Subcutaneous adipose tissue (tissue), 4 donors: ENCODE results near the gene TCEA2. TPM values are rescaled to one million over a fixed set of nuclear protein-coding genes. Genes with fewer than 3 reads are reported as not detected.

ENCODE experiments used
- total RNA-seq, 4 donors: library from RNA; depleted of rRNA; stranded (reverse); fragments of >200 nt; gene quantifications; one replicate each; pipeline ENCODE4 v1.1.0, GENCODE V29; 2016
- TF ChIP-seq, protein P1 (sequence below): fragments of 450-650 bp; IDR thresholded peaks from one replicate; pipeline ENCODE4 v1.5.1; 2016; ENCODE audit warnings: low read depth, mild to moderate bottlenecking, control low read depth, antibody characterized with exemption, moderate library complexity

The TCEA2 gene
- total RNA-seq, 4 donors from 2014 or later = 30.8 to 36.9 (median 33.2) TPM

GRCh38 chr20:64079273-64080012, 16.4 kb downstream of the TCEA2 start, which contains the start of gene RGS19:
TSS of gene RGS19 (minus strand) at chr20:64079518. CDS start at chr20:64076886, 2,632 bp downstream.
- TF ChIP-seq, protein P1, sequence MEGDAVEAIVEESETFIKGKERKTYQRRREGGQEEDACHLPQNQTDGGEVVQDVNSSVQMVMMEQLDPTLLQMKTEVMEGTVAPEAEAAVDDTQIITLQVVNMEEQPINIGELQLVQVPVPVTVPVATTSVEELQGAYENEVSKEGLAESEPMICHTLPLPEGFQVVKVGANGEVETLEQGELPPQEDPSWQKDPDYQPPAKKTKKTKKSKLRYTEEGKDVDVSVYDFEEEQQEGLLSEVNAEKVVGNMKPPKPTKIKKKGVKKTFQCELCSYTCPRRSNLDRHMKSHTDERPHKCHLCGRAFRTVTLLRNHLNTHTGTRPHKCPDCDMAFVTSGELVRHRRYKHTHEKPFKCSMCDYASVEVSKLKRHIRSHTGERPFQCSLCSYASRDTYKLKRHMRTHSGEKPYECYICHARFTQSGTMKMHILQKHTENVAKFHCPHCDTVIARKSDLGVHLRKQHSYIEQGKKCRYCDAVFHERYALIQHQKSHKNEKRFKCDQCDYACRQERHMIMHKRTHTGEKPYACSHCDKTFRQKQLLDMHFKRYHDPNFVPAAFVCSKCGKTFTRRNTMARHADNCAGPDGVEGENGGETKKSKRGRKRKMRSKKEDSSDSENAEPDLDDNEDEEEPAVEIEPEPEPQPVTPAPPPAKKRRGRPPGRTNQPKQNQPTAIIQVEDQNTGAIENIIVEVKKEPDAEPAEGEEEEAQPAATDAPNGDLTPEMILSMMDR = no peak

DNA sequence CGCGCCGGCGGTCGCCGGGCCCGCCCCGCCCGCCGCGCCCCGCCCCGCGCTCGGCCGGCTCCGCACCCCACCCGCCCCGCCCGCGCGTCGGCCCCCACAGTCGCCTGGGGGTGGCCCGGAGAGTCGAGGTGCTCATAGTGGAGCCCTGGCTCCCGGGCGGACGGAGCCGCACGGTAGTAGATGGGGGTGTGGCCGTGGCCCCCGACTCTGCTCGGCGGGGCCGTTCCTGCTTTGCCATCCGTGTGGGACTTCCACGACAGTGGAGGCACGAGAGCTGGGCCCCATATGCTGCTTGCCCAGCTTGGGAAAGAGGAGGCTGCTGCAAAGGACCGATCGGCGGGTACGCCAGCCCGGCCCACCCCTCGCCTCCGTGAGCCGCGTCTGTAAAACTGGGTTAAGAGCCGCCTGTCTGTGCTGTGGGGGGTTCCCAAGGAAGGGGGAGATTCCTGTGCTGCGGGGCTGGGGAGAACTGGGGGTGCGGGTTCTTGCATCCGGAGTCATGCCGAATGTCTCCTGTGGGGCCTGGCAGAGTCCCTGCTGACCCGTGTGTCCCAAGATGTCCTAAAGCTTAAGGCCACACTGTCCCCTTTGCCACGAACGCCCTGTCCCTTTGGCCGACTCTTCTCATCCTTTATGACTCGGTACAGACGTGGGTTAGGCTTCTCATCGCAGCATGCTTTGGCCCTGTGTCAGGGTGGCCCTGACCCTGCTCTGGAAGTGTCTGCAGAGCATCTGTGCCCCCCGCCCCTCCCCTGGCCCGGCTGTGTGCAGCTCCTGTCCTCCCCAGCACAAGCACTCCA, 17.2 kb downstream of the TCEA2 start, which contains the start of gene OPRL1:
Gene OPRL1, plus strand, starts transcription at position 70 of the 800 bp plus-strand sequence. CDS start 12,639 bp downstream, outside the sequence.
- TF ChIP-seq, protein P1 = no peak

DNA sequence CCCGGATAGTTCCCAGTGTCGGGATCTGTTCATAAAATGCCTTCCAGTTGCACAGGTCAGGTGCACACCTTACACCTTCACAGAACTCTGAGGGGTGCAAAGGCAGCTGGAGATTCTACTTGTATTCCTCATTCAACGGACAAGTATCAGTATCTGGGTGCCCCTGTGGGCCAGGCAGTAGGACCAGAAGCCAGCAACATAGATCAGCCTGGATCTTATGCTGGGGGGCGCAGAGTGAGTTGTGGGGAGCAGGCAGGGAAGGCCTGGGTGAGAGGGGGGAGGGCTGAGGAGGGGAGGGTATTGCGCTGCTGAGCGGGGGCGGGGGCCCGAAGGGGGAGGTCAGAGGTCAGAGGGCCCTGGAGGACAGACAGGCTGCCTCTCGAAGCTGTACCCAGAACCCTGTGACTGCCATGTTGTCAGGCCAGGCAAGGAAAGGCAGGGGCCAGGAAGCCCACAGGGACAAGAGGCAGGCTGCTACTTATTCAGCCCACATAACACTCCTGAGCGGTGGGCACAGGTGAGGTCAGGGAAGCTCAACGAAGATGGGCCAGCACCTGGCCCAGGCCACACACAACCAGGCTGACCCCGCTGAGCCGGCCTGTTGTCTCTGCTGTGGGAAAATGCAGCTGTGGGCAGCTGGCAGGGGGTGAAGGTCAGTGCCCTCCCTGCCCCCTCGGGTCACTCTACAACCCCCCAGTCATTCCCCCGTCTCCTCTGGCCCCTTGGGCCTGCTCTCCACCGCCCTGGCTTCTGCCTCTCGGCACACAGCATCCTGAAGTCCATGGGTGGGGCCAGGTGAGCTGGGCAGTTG, 18.0 kb downstream of the TCEA2 start:
- TF ChIP-seq, protein P1 = no peak

- TF ChIP-seq, protein P1 = no peak
Observed at GRCh38 chr20:64081624-64081964, 18.6 kb downstream of the TCEA2 start.

DNA sequence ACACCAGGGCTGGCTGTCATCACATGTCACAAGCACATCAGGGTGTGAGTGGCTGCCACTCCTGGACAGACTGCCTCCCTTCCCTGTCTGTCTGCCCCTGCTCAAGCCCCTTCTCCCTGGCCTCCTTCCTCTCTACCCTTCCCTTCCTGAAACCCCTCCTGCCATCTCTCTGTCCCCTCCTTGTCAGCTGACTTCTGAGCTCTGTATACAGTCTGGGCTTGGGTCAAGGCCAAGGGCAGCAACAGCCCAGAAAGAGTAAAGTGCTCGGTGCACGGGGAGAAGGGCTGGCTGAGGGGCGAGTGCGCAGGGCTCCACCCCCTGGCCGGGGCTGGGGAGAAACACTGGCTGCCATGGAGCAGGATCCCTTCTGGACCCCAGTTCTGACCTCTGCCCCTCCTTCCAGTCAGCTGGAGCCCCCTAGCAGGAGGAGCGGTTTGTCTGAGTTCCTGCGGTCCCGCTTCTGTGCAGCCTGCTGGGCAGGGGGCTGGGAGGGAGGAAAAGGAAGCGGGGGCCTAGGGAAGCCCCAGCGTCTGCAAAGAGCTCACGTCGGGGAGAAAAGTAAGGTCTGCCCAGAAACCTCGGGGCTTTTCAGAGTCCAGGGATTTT, 19.2 kb downstream of the TCEA2 start:
- TF ChIP-seq, protein P1 = no peak

GRCh38 chr20:64082820-64083377, 19.9 kb downstream of the TCEA2 start:
- TF ChIP-seq, protein P1 = no peak
